A673 (cell line): Measurements from ENCODE around the gene CD226. TPM values are rescaled to one million over a fixed set of nuclear protein-coding genes. Genes with fewer than 3 reads are reported as not detected.

Source experiments
- BruUV-seq: library from RNA; stranded (reverse); fragments of 400-500 nt; replicated peaks from 2 replicates; lab custom pipeline; 2021; lab: Mats Ljungman, UMichigan
- CTCF ChIA-PET: fragments of 300-600 bp; sonication (Branson Sonifier 250); formaldehyde crosslinking; loops from one replicate; lab custom pipeline; 2022; ENCODE audit warnings: antibody characterized with exemption; lab: Charles Lee
- POLR2A ChIA-PET: fragments of 300-600 bp; sonication (Branson Sonifier 250); formaldehyde crosslinking; loops from one replicate; lab custom pipeline; 2022; ENCODE audit warnings: antibody characterized with exemption; ENCODE audit not compliant: low non-redundant PET; lab: Charles Lee
- DNase-seq: peaks from one replicate; pipeline ENCODE4 v3.0.0-alpha.2; 2015; ENCODE audit warnings: low spot score
- H3K27ac ChIP-seq: fragments of 200-600 bp; sonication (generic); 2 replicates; pipeline ENCODE4 v1.5.1; 2016; ENCODE audit warnings: mixed run types, low read depth, mild to moderate bottlenecking, mixed read lengths, antibody characterized with exemption, low read length; ENCODE audit not compliant: poor library complexity, severe bottlenecking
- H3K27me3 ChIP-seq: fragments of 200-600 bp; sonication (generic); replicated peaks from 2 replicates; pipeline ENCODE4 v1.6.1; 2017; ENCODE audit warnings: mixed run types, low read depth, mild to moderate bottlenecking, mixed read lengths, antibody characterized with exemption, low read length; ENCODE audit not compliant: insufficient read depth, poor library complexity
- H3K36me3 ChIP-seq: fragments of 200-600 bp; sonication (generic); 2 replicates; pipeline ENCODE4 v1.6.1; 2016; ENCODE audit warnings: mixed run types, mild to moderate bottlenecking, mixed read lengths, antibody characterized with exemption, low read length; ENCODE audit not compliant: insufficient read depth, poor library complexity, severe bottlenecking
- H3K4me1 ChIP-seq: fragments of 200-600 bp; sonication (generic); 2 replicates; pipeline ENCODE4 v1.6.1; 2017; ENCODE audit warnings: mixed run types, mild to moderate bottlenecking, mixed read lengths, antibody characterized with exemption, low read length; ENCODE audit not compliant: insufficient read depth, poor library complexity, severe bottlenecking
- H3K4me3 ChIP-seq: fragments of 200-600 bp; sonication (generic); 2 replicates; pipeline ENCODE4 v1.5.1; 2016; ENCODE audit warnings: low read depth, mixed run types, mild to moderate bottlenecking, mixed read lengths, low read length; ENCODE audit not compliant: poor library complexity, severe bottlenecking
- H3K9me3 ChIP-seq: fragments of 200-600 bp; sonication (generic); 2 replicates; pipeline ENCODE4 v1.6.1; 2016; ENCODE audit warnings: mixed run types, low read depth, mild to moderate bottlenecking, mixed read lengths, antibody characterized with exemption, low read length; ENCODE audit not compliant: poor library complexity, severe bottlenecking
- CTCF ChIP-seq: fragments of 300-800, 200-600 bp; sonication (generic); conservative IDR thresholded peaks from 2 replicates; pipeline ENCODE4 v1.5.1; 2017; ENCODE audit warnings: low read depth, mild to moderate bottlenecking, antibody characterized with exemption, low read length, moderate library complexity, mixed read lengths
- EZH2 ChIP-seq: fragments of 200-600 bp; sonication (generic); IDR thresholded peaks from 2 replicates; pipeline ENCODE4 v1.6.1; 2017; ENCODE audit warnings: borderline replicate concordance, low read depth, mild to moderate bottlenecking, mixed read lengths, antibody characterized with exemption, low read length; ENCODE audit not compliant: poor library complexity, severe bottlenecking
- intact Hi-C: fragments of 100-400 bp; cut with micrococcal nuclease; formaldehyde crosslinking; loops from one replicate; pipeline ENCODE4 v1.10.0; 2022; ENCODE audit not compliant: unreplicated experiment
- total RNA-seq: library from RNA; stranded (reverse); gene quantifications from 2 replicates; pipeline ENCODE4 v1.2.3, GENCODE V29; 2021

The CD226 gene
- total RNA-seq, 1 experiment from 2014 or later, result 0.71 TPM

GRCh38 chr18:69963196-69963595 is 15.5 kb upstream of the CD226 start:
- Histone ChIP-seq H3K4me3 (no peak overlapping the region), H3K9me3 (no peaks in the 10 kb centered on the region), H3K27me3 (no peaks in the 10 kb centered on the region), H3K36me3 (no peaks in the 10 kb centered on the region), H3K4me1 (no peaks in the 10 kb centered on the region), H3K27ac (no peak overlapping the region)
- TF ChIP-seq CTCF (no peak), EZH2 (no peak)
- DNase-seq, result no peak
- BruUV-seq, result no TSS peak
- intact Hi-C loops, result no loop called here
- CTCF ChIA-PET, result no interaction called here
- POLR2A ChIA-PET, result no interaction called here

GRCh38 chr18:69961718-69962117 is 14.0 kb upstream of the CD226 start:
- BruUV-seq, result no TSS peak
- Histone ChIP-seq H3K9me3 (no peaks in the 10 kb centered on the region), H3K27me3 (no peaks in the 10 kb centered on the region), H3K4me1 (no peaks in the 10 kb centered on the region), H3K36me3 (no peaks in the 10 kb centered on the region), H3K27ac (no peak overlapping the region), H3K4me3 (no peak overlapping the region)
- ChIA-PET POLR2A (no interaction called here), CTCF (no interaction called here)
- intact Hi-C loops, result no loop called here
- no peak for DNase-seq
- TF ChIP-seq EZH2, result no peak
- no peak for TF ChIP-seq CTCF

- TF ChIP-seq CTCF (no peak), EZH2 (no peak)
- Histone ChIP-seq H3K4me3 (no peak overlapping the region), H3K4me1 (no peaks in the 10 kb centered on the region), H3K27me3 (no peaks in the 10 kb centered on the region), H3K9me3 (no peaks in the 10 kb centered on the region), H3K27ac (no peak overlapping the region), H3K36me3 (no peaks in the 10 kb centered on the region)
- no TSS peak for BruUV-seq
- DNase-seq, result no peak
- ChIA-PET POLR2A (interaction anchor here (0.7 kb wide), 1 partner anchor 9 kb away, joined by 5 read pairs; no protein-coding TSS in a partner anchor), CTCF (interaction anchor here (0.7 kb wide), 1 partner anchor 114 kb away, joined by 8 read pairs; no protein-coding TSS in a partner anchor)
- intact Hi-C loops, result no loop called here
These were observed 10.7 kb upstream of the CD226 start for GRCh38 chr18:69958422-69958821.
